Measurements from ENCODE around the gene WFDC5.

- TF ChIP-seq CTCF (IDR thresholded peaks at IDR 0.05) (no peak), POLR2A (IDR thresholded peaks at IDR 0.05) (no peak)
These were observed 10.2 kb downstream of the WFDC5 start for GRCh38 chr20:45104786-45105185.
